Heart left ventricle (tissue), 16 donors: ENCODE results near the gene SLC35F3. TPM values are rescaled to one million over a fixed set of nuclear protein-coding genes. Genes with fewer than 3 reads are reported as not detected.

Experiments used
- ATAC-seq, 4 donors: fragments of 200-7000 bp; cut with Tn5 transposase; one replicate each; pipeline ENCODE4 v1.9.1; 2020 to 2022; ENCODE audit warnings: moderate library complexity in 4 of 4, mild to moderate bottlenecking in 3 of 4, moderate number of reproducible peaks in 1 of 4
- DNase-seq, 5 donors: peaks; one replicate each; pipeline ENCODE4 v3.0.0-alpha.2; 2020
- H3K27ac ChIP-seq, 12 donors: fragments of 200-600 bp; sonication (generic) in 4 of 12; one replicate each; pipeline versions ENCODE4 v1.5.0 to v1.8.0; 2016 to 2022; ENCODE audit warnings: mild to moderate bottlenecking in 2 of 12
- H3K27me3 ChIP-seq, 9 donors: fragments of 200-600 bp; sonication (generic) in 2 of 9; one replicate each; pipeline versions ENCODE4 v1.5.1 to v1.8.0; 2016 to 2022; ENCODE audit warnings: mild to moderate bottlenecking in 3 of 9
- H3K36me3 ChIP-seq, 9 donors: fragments of 200-600 bp; sonication (generic) in 2 of 9; one replicate each; pipeline versions ENCODE4 v1.5.0 to v1.8.0; 2018 to 2022; ENCODE audit warnings: mild to moderate bottlenecking in 2 of 9
- H3K4me1 ChIP-seq, 12 donors: fragments of 200-600 bp; sonication (generic) in 4 of 12; one replicate each; pipeline versions ENCODE4 v1.5.0 to v1.8.0; 2016 to 2022; ENCODE audit warnings: mild to moderate bottlenecking in 3 of 12
- H3K4me3 ChIP-seq, 12 donors: fragments of 200-600 bp; sonication (generic) in 4 of 12; one replicate each; pipeline versions ENCODE4 v1.5.0 to v1.8.0; 2017 to 2022; ENCODE audit warnings: mild to moderate bottlenecking in 9 of 12, moderate library complexity in 4 of 12
- H3K9me3 ChIP-seq, 12 donors: fragments of 200-600 bp; sonication (generic) in 4 of 12; one replicate each; pipeline versions ENCODE4 v1.5.0 to v1.8.0; 2016 to 2022; ENCODE audit warnings: mild to moderate bottlenecking in 1 of 12
- CTCF ChIP-seq, 12 donors: fragments of 200-600 bp; sonication (generic) in 4 of 12; IDR thresholded peaks; one replicate each; pipeline versions ENCODE4 v1.5.0 to v1.8.0; 2018 to 2022; ENCODE audit warnings: antibody characterized with exemption in 12 of 12, mild to moderate bottlenecking in 5 of 12
- POLR2A ChIP-seq, 2 donors: fragments of 450-650 bp; IDR thresholded peaks; one replicate each; pipeline ENCODE4 v1.6.1; 2017; ENCODE audit warnings: antibody characterized with exemption in 2 of 2, mild to moderate bottlenecking in 2 of 2, moderate library complexity in 2 of 2
- WGBS, 4 donors: extraction: QIAGEN DNeasy Blood & Tissue Kit in 2 of 4; methylation state at CpG; one replicate each; pipeline versions ENCODE4 v1.1.5 to v1.1.7; 2013 to 2018; 5-methylcytosine and 5-hydroxymethylcytosine counted together
- intact Hi-C, 10 donors: fragments of 100-400 bp; cut with DNase I; formaldehyde crosslinking; loops; one replicate each; pipeline versions ENCODE4 v1.11.1 to v1.14.2; 2022
- polyA plus RNA-seq, 2 donors: library from polyadenylated mRNA; stranded (reverse); fragments of 200-250 nt; gene quantifications; one replicate each; pipeline ENCODE4 v1.2.3, GENCODE V29; 2013
- total RNA-seq, 9 donors: library from RNA; depleted of rRNA in 2 of 9; stranded (reverse); fragments of >200 nt in 2 of 9; fragmentation: NEBNext Ultra II Directional in 3 of 9; extraction: Animal tissue kit (Norgen Biotek cat#: 25700) in 3 of 9; gene quantifications; one replicate each; pipeline versions ENCODE4 v1.1.0 to v1.2.4, GENCODE V29; 2016 to 2023
- donor health status: ischemic (EF 13 %, LVEDD 7.1; RV severe dilation, severe dysfunction).
- donor health status: healthy with polysubstance abuse.
- donor health status: DM: no; HTN: yes; CAD: no.
- donor health status: DM: no; HTN: no; CAD: no.
- donor health status: ischemic (EF 25% LVEDD 6.9; RV normal size, moderate dysfunction).
- donor health status: ischemic (EF 25% LVEDD 5.7; RV mildly dilated, moderate dysfunction).
- donor health status: healthy.
- donor health status: DM: yes; HTN: yes; CAD: no.
- donor health status: ischemic (EF 35%, LVEDD 5.7; RV mildly dilated, moderate dysfunction).
- donor health status: nonischemic (EF 11% LVEDD 7.7; RV severe dilation, severe dysfunction).
- donor health status: DM: yes; HTN: yes; CAD: no.
- donor health status: PGD.
- donor health status: ischemic (EF 29% LVEDD 5.4; RV normal size, mild dysfunction).
- donor health status: nonischemic (EF 23%, LVEDD 6.1; RV moderate dilation, normal function).

The SLC35F3 gene
- total and polyA plus RNA-seq, 11 donors, result 0.03 to 0.11 (median 0.11) TPM; not detected in 8

- DNase-seq (no peak), ATAC-seq (no peak)
- intact Hi-C loops, result no loop called here
- Histone ChIP-seq H3K27me3 (no peaks in the 10 kb centered on the region), H3K4me1 (no peaks in the 10 kb centered on the region), H3K9me3 (peaks cover 0 to 15% (median 3%) of the 10 kb centered on the region in 12 donors), H3K27ac (no peak overlapping the region), H3K36me3 (no peaks in the 10 kb centered on the region), H3K4me3 (no peak overlapping the region)
- no peak for TF ChIP-seq CTCF (IDR thresholded peaks at IDR 0.05)
These were observed 34.8 kb upstream of the SLC35F3 start for GRCh38 chr1:233869680-233870079.

- Histone ChIP-seq H3K4me3 (no peak overlapping the region), H3K9me3 (no peaks in the 10 kb centered on the region), H3K36me3 (no peaks in the 10 kb centered on the region), H3K4me1 (no peaks in the 10 kb centered on the region), H3K27ac (no peak overlapping the region), H3K27me3 (no peaks in the 10 kb centered on the region)
- TF ChIP-seq CTCF (IDR thresholded peaks at IDR 0.05) (no peak), POLR2A (IDR thresholded peaks at IDR 0.05) (no peak)
- ATAC-seq, result no peak
- 67 to 73% (median 71%) methylated on average over 4 of the region's 4 CpGs for WGBS, 4 donors
- intact Hi-C loops, result no loop called here
- DNase-seq, result no peak
These were observed 30.8 kb upstream of the SLC35F3 start for GRCh38 chr1:233873666-233874065.

- intact Hi-C loops, result no loop called here
- TF ChIP-seq POLR2A (IDR thresholded peaks at IDR 0.05), result no peak
- TF ChIP-seq CTCF (IDR thresholded peaks at IDR 0.05), result no peak
- no peaks in the 10 kb centered on the region for H3K4me1 ChIP-seq
- peaks cover 0 to 9% (median 0%) of the 10 kb centered on the region in 12 donors for H3K9me3 ChIP-seq
- H3K4me3 ChIP-seq, result no peak overlapping the region
- H3K36me3 ChIP-seq, result no peaks in the 10 kb centered on the region
- DNase-seq (no peak), ATAC-seq (no peak)
- H3K27me3 ChIP-seq, result peaks cover 0 to 10% (median 0%) of the 10 kb centered on the region in 9 donors
- WGBS, 4 donors, result 86 to 91% (median 89%) methylated on average over 3 of the region's 3 CpGs
- H3K27ac ChIP-seq, result no peak overlapping the region
These were observed 24.6 kb upstream of the SLC35F3 start for GRCh38 chr1:233879841-233880240.

GRCh38 chr1:233883671-233884070 is 20.8 kb upstream of the SLC35F3 start:
- Histone ChIP-seq H3K9me3 (peaks cover 0 to 10% (median 1%) of the 10 kb centered on the region in 12 donors), H3K27me3 (peaks cover 0 to 10% (median 0%) of the 10 kb centered on the region in 9 donors), H3K36me3 (no peaks in the 10 kb centered on the region), H3K27ac (no peak overlapping the region), H3K4me1 (no peaks in the 10 kb centered on the region), H3K4me3 (no peak overlapping the region)
- intact Hi-C loops, result no loop called here
- TF ChIP-seq POLR2A (IDR thresholded peaks at IDR 0.05), result no peak
- no peak for TF ChIP-seq CTCF (IDR thresholded peaks at IDR 0.05)
- WGBS, 4 donors, result 38 to 49% (median 46%) methylated on average over 3 of the region's 3 CpGs
- DNase-seq (no peak), ATAC-seq (no peak)
